ENCODE measurements around the gene NDEL1.

The NDEL1 gene

DNA sequence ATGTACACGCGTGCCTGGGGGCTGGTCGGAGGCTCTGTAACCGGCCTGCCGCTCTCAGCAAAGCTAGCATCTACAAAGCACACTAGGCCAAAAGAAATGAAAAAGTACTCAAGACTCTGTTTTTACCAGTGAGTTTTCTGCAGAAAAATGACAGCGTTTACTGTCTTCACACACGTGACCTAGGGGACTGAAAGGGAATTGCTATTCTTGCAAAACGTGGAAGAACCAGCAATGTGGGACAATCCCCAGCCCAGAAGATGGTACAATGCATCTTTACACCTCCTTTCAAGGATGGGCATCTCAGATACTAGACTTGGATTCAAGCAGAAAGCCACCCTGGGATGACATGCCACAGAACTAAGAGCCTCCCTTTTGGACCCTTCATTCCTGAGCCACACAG is 41.5 kb downstream of the NDEL1 start:
- Histone ChIP-seq H3K9me2 (replicated peaks; ENCODE audit: insufficient read depth, low read length) (no peaks in the 10 kb centered on the region), H3K79me2 (ENCODE audit: insufficient read depth, low read length) (no peaks in the 10 kb centered on the region), H3F3A (ENCODE audit: insufficient read depth) (no peaks in the 10 kb centered on the region), H3K27me3 (ENCODE audit: low read length) (no peaks in the 10 kb centered on the region), H4K20me1 (ENCODE audit: low read depth, low read length) (no peaks in the 10 kb centered on the region), H3K4me2 (ENCODE audit: low read depth, low read length, poor library complexity, severe bottlenecking) (no peak overlapping the region), H3K27ac (ENCODE audit: low read depth, low read length) (no peak overlapping the region), H3K9ac (ENCODE audit: low read length) (no peak overlapping the region), H3K4me3 (ENCODE audit: insufficient read depth, low read length, poor library complexity, severe bottlenecking) (no peak overlapping the region), H3K36me3 (ENCODE audit: low read length) (no peaks in the 10 kb centered on the region), H2AFZ (ENCODE audit: low read depth, low read length, severe bottlenecking) (no peak overlapping the region), H3K9me3 (ENCODE audit: insufficient read depth, low read length) (no peaks in the 10 kb centered on the region)
- TF ChIP-seq EZH2phosphoT487 (conservative IDR thresholded peaks at IDR 0.05; ENCODE audit: low read length) (no peak), CTCF (IDR thresholded peaks at IDR 0.05; ENCODE audit: insufficient read depth, low read length, poor library complexity, severe bottlenecking) (no peak)

- Histone ChIP-seq H4K20me1 (ENCODE audit: low read depth, low read length) (no peaks in the 10 kb centered on the region), H3K9me2 (replicated peaks; ENCODE audit: insufficient read depth, low read length) (no peaks in the 10 kb centered on the region), H3K4me3 (ENCODE audit: insufficient read depth, low read length, poor library complexity, severe bottlenecking) (no peak overlapping the region), H3K9ac (ENCODE audit: low read length) (no peak overlapping the region), H3F3A (ENCODE audit: insufficient read depth) (no peaks in the 10 kb centered on the region), H3K27me3 (ENCODE audit: low read length) (no peaks in the 10 kb centered on the region), H3K4me2 (ENCODE audit: low read depth, low read length, poor library complexity, severe bottlenecking) (no peak overlapping the region), H3K36me3 (ENCODE audit: low read length) (no peaks in the 10 kb centered on the region), H3K27ac (ENCODE audit: low read depth, low read length) (no peak overlapping the region), H3K79me2 (ENCODE audit: insufficient read depth, low read length) (no peaks in the 10 kb centered on the region), H2AFZ (ENCODE audit: low read depth, low read length, severe bottlenecking) (no peak overlapping the region), H3K9me3 (ENCODE audit: insufficient read depth, low read length) (no peaks in the 10 kb centered on the region)
- TF ChIP-seq CTCF (IDR thresholded peaks at IDR 0.05; ENCODE audit: insufficient read depth, low read length, poor library complexity, severe bottlenecking), result no peak
- no peak for TF ChIP-seq EZH2phosphoT487 (conservative IDR thresholded peaks at IDR 0.05; ENCODE audit: low read length)
These were observed 42.2 kb downstream of the NDEL1 start for GRCh38 chr17:8477715-8478441.

GRCh38 chr17:8479431-8479947 is 43.8 kb downstream of the NDEL1 start:
- Histone ChIP-seq H3K27ac (ENCODE audit: low read depth, low read length) (no peak overlapping the region), H3K4me3 (ENCODE audit: insufficient read depth, low read length, poor library complexity, severe bottlenecking) (no peak overlapping the region), H4K20me1 (ENCODE audit: low read depth, low read length) (no peaks in the 10 kb centered on the region), H3K9me3 (ENCODE audit: insufficient read depth, low read length) (no peaks in the 10 kb centered on the region; the same call in 1 of the 2 replicates), H3K4me2 (ENCODE audit: low read depth, low read length, poor library complexity, severe bottlenecking) (no peak overlapping the region), H2AFZ (ENCODE audit: low read depth, low read length, severe bottlenecking) (no peak overlapping the region), H3K9ac (ENCODE audit: low read length) (no peak overlapping the region), H3K27me3 (ENCODE audit: low read length) (no peaks in the 10 kb centered on the region), H3F3A (ENCODE audit: insufficient read depth) (no peaks in the 10 kb centered on the region), H3K79me2 (ENCODE audit: insufficient read depth, low read length) (no peaks in the 10 kb centered on the region), H3K9me2 (replicated peaks; ENCODE audit: insufficient read depth, low read length) (no peaks in the 10 kb centered on the region), H3K36me3 (ENCODE audit: low read length) (peaks cover 13% of the 10 kb centered on the region)
- TF ChIP-seq EZH2phosphoT487 (conservative IDR thresholded peaks at IDR 0.05; ENCODE audit: low read length) (no peak), CTCF (IDR thresholded peaks at IDR 0.05; ENCODE audit: insufficient read depth, low read length, poor library complexity, severe bottlenecking) (no peak)

Data from SU-DHL-6 (cell line).